ENCODE results near the gene SLCO4A1.
"Not testable (repeated sequence)": the region's sequence is repeated elsewhere in the genome, so short reads cannot be mapped to it uniquely, and the experiment has no call there.

The SLCO4A1 gene

GRCh38 chr20:62622877-62623487, 19.3 kb upstream of the SLCO4A1 start:
- DNase-seq (ENCODE audit: low read depth): no peak

GRCh38 chr20:62623488-62624324, 18.6 kb upstream of the SLCO4A1 start:
- peak; percentile 70 for DNase-seq (ENCODE audit: low read depth)

- no peak for DNase-seq (ENCODE audit: low read depth)
Observed at GRCh38 chr20:62624325-62624690, 18.0 kb upstream of the SLCO4A1 start.

GRCh38 chr20:62624719-62625453, 17.4 kb upstream of the SLCO4A1 start:
- DNase-seq (ENCODE audit: low read depth): no peak

- no peak for DNase-seq (ENCODE audit: low read depth)
Observed at GRCh38 chr20:62625516-62625915, 16.8 kb upstream of the SLCO4A1 start.

- no peak for DNase-seq (ENCODE audit: low read depth)
Observed at GRCh38 chr20:62625921-62626547, 16.3 kb upstream of the SLCO4A1 start.

GRCh38 chr20:62627425-62627824, 14.9 kb upstream of the SLCO4A1 start:
- not testable (repeated sequence) for DNase-seq (ENCODE audit: low read depth)

GRCh38 chr20:62627901-62628612, 14.2 kb upstream of the SLCO4A1 start:
- DNase-seq (ENCODE audit: low read depth): no peak

GRCh38 chr20:62628691-62629090, 13.6 kb upstream of the SLCO4A1 start:
- no peak for DNase-seq (ENCODE audit: low read depth)

- DNase-seq (ENCODE audit: low read depth): no peak
Observed at GRCh38 chr20:62629864-62630470, 12.3 kb upstream of the SLCO4A1 start.

GRCh38 chr20:62631336-62632308, 10.7 kb upstream of the SLCO4A1 start:
- DNase-seq (ENCODE audit: low read depth): no peak

GRCh38 chr20:62632575-62633090, 9.7 kb upstream of the SLCO4A1 start:
- DNase-seq (ENCODE audit: low read depth): no peak

- DNase-seq (ENCODE audit: low read depth): no peak
Observed at GRCh38 chr20:62633598-62634329, 8.5 kb upstream of the SLCO4A1 start.

GRCh38 chr20:62634330-62634967, 7.9 kb upstream of the SLCO4A1 start:
- no peak for DNase-seq (ENCODE audit: low read depth)

GRCh38 chr20:62635232-62635631, 7.1 kb upstream of the SLCO4A1 start:
- no peak for DNase-seq (ENCODE audit: low read depth)

- DNase-seq (ENCODE audit: low read depth): no peak
Observed at GRCh38 chr20:62635852-62636251, 6.5 kb upstream of the SLCO4A1 start.

GRCh38 chr20:62636446-62636845, 5.9 kb upstream of the SLCO4A1 start:
- DNase-seq (ENCODE audit: low read depth): no peak

GRCh38 chr20:62637110-62637509, 5.2 kb upstream of the SLCO4A1 start:
- DNase-seq (ENCODE audit: low read depth): no peak

Data from activated gamma-delta T cell treated with anti-CD3 and anti-CD28 coated beads, Interleukin-2, amount 50 U/mL, for 16 hours (primary cell).